Measurements from ENCODE around the gene SERINC5.

DNA sequence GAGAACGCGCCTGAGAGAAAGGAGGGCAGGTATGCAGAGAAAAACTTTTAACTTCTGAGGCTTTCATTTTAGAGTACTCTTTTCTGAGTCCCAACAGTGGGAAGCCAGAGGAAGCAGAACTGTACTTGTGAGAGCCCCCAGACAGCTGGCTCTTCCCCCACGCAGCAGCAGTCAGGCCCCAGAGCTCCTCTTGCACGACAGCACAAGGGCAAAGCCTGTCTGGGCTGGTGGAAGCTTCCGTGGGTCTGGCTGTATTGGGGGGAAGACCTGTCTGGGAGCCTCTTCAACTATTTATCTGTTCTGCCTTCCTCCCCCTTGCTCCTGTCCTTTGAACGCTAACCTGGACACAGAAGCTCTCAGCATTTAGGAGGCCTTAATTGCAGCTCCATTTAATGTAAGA, 152.5 kb downstream of the SERINC5 start:
- TF ChIP-seq, protein P1, sequence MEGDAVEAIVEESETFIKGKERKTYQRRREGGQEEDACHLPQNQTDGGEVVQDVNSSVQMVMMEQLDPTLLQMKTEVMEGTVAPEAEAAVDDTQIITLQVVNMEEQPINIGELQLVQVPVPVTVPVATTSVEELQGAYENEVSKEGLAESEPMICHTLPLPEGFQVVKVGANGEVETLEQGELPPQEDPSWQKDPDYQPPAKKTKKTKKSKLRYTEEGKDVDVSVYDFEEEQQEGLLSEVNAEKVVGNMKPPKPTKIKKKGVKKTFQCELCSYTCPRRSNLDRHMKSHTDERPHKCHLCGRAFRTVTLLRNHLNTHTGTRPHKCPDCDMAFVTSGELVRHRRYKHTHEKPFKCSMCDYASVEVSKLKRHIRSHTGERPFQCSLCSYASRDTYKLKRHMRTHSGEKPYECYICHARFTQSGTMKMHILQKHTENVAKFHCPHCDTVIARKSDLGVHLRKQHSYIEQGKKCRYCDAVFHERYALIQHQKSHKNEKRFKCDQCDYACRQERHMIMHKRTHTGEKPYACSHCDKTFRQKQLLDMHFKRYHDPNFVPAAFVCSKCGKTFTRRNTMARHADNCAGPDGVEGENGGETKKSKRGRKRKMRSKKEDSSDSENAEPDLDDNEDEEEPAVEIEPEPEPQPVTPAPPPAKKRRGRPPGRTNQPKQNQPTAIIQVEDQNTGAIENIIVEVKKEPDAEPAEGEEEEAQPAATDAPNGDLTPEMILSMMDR (IDR thresholded peaks at IDR 0.05), result no peak
- TF ChIP-seq POLR2A (IDR thresholded peaks at IDR 0.05), result no peak

All from thyroid gland (tissue), 4 donors.